RPMI7951 (cell line): ENCODE measurements around the gene COL4A2. TPM values are rescaled to one million over a fixed set of nuclear protein-coding genes. Genes with fewer than 3 reads are reported as not detected.

ENCODE experiments used
- DNase-seq: peaks from one replicate; pipeline ENCODE4 v3.0.0-alpha.2; 2012; ENCODE audit warnings: low read depth
- total RNA-seq: library from RNA; depleted of rRNA; stranded (reverse); fragments of >200 nt; shearing (Covaris generic); gene quantifications from 2 replicates; pipeline ENCODE4 v1.2.3, GENCODE V29; 2014

Gene COL4A2
- total RNA-seq, 1 experiment from 2014 or later = 181 TPM

DNA sequence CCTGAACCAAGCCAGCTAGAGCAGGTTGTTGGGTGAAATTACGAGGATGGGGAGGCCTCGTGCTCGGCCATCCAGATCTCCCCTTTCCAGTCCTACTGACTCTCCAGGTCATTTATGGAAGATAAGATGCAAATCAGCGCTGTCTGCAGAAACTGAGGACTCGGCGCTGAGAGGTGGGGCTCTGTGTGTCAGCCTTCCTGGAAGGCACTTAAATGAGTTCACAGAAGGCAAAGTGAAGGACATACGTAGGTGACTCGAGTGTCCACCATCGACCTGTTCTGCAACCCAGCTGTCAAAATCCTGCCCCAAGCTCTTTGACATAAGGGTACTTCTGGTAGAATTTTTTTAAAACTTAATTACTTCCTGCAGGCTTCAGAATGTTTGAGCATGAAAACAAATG lies 168.0 kb downstream of the COL4A2 start:
- DNase-seq = no peak

DNA sequence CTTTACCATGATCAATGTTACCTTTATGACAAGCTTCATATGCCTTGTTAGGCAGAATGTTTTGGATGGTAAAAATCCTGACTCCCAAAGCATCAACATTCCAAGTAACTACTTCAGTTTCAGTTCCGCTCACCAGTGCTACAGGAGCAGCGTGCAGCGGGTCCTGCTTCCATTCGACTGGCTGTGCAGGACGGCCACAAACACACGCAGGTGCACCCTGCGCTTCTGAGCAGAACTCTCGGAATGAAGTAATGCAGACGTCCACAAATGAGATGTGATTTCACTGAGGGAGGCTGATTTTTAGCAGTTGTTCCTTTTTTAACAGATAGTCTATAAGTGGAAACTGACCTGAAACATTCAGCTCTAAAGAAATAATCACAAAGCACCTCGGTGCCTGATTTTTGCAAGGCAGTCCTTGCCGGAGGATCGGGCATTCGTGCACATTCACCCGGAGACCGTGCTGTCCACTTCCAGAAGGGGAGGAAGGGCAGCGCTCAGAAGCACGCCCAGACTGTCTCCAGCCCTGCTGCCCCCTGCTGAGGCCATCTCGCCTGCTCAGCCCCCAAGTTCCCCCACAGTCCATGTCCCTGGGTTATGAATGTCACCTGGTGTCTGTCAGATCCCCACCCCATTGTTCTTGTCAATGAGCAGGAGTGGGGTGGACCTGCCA lies 168.6 kb downstream of the COL4A2 start:
- no peak for DNase-seq

DNA sequence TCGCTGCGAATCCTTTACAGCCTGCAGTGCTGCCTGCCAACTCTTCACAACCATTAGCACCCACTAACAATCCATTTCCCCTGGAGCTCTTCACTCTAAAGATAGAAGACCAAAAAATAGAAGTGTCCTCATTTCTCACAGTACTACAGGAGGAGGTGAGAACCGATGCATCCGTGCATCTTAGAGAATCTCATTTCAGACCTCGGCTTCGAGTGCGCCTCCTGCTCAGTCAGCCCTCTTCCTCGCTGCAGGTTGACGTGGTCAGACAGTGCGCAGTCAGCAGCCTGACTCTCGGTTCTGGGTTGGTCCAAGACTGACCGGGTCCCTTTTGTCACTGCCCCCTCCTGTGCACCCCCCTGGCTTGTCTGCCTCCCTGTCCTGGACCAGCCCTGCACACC lies 169.1 kb downstream of the COL4A2 start:
- DNase-seq = no peak

DNA sequence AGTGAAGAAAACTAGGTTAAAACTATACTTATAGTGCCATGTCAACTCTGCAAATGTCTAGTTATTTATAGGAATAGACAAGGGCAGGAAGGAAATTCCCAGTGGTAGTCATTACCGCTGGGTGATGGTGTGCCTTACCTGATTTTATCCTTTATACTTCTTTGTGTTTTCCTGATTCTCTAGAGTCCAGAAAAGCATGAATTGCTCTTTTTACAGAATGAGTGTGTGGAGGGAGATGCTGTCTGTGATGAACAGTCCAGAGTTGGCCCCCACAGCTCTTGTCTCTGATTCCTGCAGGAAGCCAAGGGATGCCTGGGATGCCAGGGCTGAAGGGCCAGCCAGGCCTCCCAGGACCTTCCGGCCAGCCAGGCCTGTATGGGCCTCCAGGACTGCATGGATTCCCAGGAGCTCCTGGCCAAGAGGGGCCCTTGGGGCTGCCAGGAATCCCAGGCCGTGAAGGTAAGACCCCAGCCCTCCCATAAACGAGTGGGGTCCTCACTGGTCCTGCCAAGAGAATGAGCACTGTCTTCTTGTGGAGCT lies 170.7 kb downstream of the COL4A2 start:
- DNase-seq = no peak

DNA sequence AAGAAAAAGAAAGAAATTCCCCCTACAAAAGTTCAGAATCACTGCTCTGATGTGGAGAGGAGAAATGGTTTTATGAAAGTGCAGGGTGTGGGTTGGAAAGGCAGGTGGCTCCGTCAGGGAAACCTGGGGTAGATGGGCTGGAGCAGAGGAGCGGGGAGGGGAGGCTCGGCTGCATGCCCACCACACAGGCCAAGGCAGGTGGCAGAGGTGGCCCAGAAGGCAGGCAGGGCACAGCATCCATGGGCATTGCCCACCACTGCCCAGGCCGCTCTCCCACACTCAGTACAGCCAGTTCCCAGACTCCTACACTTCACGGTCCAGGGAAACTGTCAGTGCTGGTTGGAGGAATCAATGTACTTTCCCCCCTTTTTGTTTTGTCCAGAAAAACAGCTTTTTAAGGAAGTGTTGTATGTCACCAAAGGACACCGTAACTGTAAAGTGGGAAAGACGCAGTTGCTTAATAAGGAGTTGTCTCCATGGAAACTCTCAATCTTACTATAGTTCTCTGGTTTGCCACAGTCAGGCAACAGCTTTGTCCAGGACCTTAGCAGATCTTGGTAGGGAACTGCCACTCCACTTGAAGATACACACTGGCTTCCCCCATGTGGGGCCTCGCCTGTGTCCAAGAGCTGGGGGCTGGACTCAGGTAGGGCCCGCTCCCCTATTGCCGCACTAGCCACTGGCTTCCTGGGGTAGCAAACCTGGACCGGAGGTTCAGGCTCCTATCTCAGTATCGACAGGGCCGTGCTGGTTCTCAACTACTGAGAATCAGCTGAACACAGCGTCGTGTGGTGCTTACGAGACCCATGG lies 171.5 kb downstream of the COL4A2 start:
- no peak for DNase-seq

DNA sequence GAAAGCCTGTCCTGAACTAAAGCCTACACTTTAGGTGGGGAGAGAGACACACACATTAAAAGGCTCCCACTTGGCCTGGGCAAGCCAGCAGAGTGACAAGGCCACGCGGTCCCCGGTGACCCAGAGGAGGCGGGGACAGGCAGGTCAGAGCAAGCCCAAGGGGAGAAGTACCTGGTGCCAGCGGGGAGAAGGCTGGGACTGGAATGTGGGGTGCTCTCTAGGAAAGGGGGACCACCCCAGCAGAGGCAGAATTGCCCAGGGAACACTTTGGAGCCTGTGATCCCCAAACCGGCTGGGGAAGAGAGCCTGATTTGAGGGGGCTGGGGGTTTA lies 172.1 kb downstream of the COL4A2 start:
- no peak for DNase-seq

DNA sequence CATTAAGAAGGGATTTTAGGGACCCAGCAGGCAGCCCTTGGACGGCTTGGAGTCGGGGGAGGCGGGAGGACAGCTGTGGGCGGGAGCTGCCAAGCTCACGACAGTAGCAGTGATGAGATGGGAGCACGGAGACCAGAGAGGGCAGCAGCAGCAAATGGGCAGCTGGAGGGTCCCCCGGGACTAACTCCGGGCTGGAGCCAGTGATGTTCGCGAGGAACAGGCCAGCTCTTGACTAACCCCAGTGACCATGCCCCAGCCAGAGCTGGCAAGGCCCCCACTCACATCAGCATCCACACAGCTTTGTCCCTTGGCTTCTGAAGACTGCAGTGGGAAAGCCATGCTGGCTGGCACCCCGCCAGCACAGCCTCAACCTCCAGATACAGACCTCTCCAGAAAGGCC lies 172.6 kb downstream of the COL4A2 start:
- DNase-seq = no peak

DNA sequence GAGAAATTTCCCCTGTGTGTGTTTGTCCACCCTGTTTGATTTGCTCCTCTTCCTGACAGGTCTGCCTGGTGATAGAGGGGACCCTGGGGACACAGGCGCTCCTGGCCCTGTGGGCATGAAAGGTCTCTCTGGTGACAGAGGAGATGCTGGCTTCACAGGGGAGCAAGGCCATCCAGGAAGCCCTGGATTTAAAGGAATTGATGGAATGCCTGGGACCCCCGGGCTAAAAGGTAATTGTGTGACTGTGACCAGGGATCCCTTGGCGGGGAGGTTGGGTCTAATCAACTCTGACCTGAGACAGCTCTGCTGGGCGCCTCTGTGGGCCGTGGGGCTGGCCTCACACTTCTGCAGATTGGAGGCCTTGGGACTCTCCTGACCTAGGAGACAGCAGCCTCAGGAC lies 173.1 kb downstream of the COL4A2 start:
- no peak for DNase-seq

DNA sequence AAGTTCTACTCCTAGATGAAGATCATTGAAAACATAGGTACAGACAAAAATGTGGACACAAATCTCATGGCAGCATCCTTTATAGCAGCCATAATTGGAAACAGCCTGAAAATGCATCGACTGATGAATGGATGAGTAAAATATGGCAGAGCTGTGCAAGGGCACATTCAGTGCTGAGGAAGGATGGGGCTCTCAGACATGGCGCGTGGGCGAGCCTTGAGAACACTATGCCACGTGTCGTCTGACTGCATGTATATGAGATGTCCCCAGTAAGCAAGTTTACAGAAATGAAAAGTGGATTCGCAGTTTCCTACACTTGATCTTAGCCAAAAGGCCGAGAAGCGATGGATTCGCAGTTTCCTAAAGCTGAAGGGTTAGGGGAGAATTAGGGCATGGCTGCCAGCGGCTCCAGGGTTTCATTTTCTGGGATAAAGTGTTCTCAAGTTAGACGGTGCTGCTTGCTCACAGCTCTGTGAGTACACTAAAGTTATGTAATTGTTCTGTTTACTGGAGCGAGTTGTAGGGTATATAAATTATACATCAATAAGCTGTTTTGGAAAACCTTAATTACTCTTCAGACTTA lies 176.4 kb downstream of the COL4A2 start:
- no peak for DNase-seq

DNA sequence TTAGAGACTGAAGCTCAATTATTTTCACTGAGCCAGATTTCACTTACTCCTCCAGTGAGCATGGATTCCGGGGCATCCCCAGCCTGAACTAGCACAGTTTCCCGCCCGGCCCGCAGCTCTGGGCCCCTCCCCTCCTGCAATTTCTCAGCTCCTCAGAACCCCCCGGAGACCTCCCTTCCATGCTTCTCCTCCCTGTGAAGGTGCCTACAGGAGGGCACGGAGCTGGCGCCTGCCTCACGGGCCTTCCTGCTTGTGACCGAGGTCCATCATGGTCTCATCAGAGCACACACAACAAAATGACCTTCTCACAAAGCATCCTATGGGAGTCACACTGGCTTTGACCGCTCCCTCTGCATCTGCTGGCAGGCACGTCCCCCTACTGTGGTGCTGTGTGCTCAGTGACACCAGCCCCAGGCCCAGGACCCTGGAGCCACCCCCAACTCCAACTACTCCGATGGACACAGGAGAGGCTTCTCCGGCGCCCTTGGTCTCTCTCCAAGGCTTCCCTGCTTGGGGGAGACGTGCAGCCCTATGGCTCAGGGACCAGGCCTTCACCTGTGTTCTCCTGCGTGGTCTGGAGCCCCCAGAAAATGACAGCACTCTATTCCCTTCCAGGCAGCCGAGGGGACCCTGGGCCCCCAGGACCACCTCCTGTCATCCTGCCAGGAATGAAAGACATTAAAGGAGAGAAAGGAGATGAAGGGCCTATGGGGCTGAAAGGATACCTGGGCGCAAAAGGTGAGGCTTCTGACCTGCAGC lies 177.4 kb downstream of the COL4A2 start:
- no peak for DNase-seq

DNA sequence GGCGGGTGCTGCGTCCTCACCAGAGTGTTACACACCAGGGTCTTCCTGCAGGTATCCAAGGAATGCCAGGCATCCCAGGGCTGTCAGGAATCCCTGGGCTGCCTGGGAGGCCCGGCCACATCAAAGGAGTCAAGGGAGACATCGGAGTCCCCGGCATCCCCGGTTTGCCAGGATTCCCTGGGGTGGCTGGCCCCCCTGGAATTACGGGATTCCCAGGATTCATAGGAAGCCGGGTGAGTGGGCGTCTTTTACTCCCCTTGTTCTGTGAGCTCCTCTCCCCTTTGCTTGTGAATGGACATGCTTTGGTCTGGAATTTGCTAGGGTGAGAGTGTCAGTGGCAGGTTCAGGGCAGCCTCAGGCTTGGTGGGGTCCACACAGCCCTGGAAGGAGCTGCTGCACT lies 178.5 kb downstream of the COL4A2 start:
- DNase-seq = peak; percentile 6

DNA sequence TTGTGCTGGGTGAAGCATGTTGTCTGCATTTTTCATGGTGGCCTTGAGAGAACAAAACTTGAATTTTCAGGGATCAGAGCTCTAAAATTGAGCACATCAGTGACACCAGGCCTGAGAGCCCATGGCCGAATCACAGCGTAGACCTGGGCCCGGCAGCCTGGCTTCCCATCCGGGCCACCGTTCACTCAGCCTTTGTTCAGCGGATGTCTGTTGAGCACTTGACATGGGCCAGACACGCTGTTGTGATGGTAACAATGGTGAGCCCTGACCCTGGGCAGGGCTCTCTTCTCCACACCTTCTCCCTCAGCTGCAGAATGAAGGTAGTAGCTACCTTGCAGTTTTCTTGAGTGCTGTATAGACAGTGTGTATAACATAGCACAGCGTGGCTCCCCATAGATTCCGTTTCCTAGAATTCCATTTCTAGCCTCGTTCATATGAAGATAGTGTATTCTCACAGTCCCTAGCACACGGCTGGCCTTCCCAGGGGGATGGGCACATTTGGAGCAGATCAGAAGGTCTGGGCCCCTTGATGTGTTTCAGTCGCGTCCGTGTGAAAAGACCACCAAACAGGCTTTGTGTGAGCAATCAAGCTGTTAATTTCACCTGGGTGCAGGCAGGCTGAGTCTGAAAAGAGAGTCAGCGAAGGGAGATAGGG lies 179.1 kb downstream of the COL4A2 start:
- no peak for DNase-seq

DNA sequence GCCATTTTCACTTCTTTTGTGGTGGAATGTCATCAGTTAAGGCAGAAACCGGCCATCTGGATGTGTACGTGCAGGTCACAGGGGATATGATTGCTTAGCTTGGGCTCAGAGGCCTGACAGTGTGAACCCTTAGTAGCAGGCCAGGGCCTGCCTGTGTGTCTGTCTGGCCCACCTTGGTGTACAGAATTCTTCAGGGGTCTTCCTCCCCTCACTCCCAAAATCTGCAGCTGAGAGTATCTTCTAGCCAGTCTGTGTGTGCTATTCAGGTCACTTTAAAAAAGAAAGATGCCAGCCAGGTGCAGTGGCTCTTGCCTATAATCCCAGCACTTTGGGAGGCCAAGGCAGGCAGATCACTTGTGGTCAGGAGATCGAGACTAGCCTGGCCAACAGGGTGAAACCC lies 179.8 kb downstream of the COL4A2 start:
- DNase-seq = peak; percentile 11

DNA sequence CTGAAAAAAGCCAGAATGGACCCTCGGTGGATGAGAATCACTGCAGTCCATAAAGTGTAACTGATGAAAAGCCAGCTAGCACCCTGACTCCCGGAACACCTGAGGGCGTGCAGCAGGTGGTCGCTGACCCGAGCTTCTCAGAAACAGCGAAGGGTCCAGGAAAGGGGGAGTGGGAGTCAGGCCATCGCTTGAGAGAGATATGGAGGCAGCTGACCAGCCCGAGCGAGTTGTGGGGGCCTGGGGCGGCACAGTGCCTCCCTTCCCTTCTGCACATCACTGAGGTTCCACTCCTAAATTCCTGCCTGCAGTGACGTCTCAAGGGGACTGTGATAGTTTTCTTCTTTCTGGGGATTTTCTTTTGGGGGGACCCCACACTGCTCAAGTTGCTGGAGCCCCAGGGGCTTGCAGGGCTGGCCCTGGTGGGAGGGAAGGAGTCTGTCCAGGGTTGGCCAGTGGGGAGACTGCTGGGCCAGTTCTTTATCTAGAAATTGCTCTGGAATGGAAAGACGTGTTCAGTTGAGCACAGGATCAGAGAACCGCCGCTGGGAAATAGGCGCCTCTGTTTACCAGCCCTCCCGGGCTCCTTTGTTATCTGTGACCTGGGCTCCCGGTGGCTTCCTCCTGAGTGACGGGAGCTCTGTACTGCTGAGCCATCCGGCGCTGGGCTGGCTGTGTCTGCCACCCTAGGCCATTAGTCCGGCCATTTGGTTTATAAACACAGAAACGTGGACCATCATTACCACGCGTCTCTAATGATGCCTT lies 183.1 kb downstream of the COL4A2 start:
- DNase-seq = no peak

DNA sequence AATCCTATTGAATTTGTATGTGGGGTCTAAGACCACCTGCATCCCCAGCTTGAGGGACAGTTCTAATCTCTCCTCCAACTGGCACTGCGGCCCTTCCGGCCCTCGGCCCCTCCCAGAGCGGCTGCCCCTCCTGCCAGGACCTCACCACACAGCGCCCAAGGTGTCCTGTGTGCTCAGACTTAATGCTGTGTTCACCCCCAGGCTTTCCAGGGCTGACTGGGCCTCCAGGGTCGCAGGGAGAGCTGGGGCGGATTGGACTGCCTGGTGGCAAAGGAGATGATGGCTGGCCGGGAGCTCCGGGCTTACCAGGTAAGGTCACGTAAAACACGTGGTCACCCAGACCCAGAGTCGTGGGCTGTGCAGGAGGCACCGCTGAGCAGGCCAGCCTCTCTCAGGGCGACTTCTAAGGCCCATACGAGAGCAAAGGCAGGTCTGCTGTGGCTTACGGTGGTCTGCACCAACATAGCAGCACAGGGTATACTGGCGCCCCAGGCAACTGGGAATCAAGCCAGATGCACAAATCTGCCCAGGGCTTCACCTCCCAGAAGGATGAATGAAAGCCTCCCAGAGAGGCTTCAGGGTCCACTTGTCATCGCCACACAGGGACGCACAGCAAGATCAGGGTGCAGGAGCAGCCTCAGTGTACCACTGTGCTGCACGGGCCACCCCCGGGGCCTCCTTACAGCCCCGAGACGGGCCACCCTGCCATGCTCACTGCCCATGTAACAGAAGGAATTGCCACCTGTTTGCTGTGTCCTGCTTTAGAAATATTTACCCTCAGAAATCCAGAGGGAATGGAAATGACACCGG lies 185.0 kb downstream of the COL4A2 start:
- DNase-seq = no peak

DNA sequence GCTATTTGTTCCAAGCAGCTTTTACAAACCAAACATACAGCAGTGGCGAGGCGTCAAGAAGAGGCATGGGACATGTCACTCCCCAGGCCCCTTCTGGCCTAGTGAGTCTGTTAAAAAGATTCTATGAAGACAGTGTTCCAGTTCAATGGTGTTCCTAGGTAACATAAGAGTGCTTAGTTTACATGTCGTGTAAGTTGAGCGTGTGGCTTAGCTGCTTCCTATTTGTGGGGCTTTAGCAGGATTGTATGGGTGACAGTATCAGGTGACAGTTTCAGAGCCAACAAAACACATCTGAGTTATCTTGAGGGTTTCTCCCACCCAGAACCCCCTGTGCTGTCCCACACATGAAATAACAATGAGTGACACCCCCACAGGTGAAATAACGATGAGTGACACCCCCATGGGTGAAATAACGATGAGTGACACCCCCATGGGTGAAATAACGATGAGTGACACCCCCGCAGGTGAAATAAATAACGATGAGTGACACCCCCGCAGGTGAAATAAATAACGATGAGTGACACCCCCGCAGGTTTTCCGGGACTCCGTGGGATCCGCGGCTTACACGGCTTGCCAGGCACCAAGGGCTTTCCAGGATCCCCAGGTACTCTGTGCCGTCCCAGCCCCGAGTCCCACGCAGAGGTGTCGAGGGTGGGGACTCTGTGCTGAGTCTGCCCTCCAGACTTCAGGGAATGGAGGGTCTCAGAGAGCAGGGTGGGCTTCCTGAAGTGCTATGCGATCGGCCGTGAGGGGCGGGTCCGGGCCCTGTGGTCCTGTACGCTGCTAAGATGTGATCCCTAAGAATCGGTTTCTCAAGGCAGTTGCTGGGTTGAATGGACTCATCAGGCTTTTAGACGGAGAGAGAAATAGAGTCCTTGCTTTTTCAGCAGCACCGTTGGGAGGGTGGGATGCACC lies 185.9 kb downstream of the COL4A2 start:
- no peak for DNase-seq

DNA sequence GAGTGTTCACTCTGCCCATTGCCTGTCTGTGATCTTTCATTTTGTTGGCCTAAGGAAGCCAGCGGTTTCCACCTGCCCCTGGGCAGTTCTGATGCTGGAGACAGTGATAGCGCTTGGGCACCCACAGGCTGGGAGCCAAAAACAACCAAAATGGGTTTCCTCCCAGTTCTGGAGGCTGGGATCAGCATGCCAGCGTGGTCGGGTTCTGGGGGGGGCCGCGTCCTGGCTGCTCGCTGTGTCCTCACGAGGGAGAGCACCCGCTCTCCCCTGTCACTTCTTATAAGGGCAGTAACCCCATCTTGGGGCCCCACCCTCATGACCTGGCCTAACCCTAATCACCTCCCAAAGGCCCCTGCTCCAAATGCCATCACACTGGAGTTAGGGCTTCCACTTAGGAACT lies 186.5 kb downstream of the COL4A2 start:
- DNase-seq = no peak

DNA sequence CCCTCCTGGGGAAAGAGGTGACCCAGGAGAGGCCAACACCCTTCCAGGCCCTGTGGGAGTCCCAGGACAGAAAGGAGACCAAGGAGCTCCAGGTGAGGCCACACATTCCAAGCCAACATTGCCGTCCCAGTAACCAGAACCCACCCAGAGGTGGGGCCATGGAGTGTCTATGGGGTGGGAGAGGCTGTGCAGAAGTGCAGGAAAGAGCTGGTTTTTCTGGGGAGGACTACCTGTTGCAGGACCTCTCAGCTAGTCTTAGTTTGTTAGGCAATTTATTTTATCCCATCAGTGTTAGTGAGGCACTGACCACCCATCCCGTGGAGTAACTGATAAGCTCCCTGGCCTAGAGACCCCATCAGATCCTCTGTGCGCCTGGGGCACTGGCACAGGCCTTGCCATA lies 188.3 kb downstream of the COL4A2 start:
- DNase-seq = no peak

DNA sequence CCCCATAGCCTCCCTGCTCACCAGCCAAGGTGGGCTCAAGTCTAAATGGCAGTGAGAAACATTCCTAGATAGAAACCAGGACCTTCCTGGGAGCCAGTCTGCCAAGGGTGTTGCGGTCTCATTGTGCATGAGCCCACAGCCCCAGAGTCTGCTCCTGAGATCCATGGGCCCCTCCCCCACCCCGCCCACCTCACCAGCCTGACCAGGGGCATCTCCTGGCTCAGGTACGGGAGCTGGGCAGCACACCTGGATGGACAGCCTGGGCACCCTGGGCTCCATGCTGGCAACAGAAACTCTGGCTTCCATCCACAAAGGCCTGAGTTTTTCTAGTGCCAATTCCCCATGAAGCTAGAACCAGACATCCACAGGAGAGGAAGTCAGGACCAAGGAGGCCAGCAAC lies 188.8 kb downstream of the COL4A2 start:
- no peak for DNase-seq
